Measurements from ENCODE around the gene PLCXD1. TPM values are rescaled to one million over a fixed set of nuclear protein-coding genes. Genes with fewer than 3 reads are reported as not detected.
"Not testable (repeated sequence)": the region's sequence is repeated elsewhere in the genome, so short reads cannot be mapped to it uniquely, and the experiment has no call there.

PLCXD1 gene
- polyA plus RNA-seq, 3 donors = 2.9 to 28.7 (median 6.7) TPM

DNA sequence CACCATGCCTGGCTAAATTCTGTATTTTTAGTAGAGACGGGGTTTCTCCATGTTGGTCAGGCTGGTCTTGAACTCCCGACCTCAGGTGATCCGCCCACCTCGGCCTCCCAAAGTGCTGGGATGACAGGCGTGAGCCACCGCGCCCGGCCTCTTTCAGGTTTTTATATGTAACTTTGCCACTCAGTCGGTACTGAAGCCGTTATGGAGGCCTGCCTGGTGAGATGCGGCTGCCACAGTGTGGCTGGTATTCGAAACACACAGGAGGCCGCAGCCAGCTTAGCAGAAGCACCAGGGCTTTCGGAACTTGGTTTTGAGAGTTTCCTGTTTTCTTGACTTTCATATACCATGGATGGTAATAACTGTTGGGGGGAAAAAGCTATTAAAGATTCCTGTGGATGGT, 43.5 kb downstream of the PLCXD1 start:
- DNase-seq = peak in 1 of 3 donors; percentile 22

GRCh38 chrX:327660-328126, 46.5 kb downstream of the PLCXD1 start:
- peaks cover 0 to 7% of the 10 kb centered on the region in 2 donors for H3K4me1 ChIP-seq (ENCODE audit: control insufficient read depth in 1 of 2, insufficient read depth in 2 of 2, low read length in 2 of 2)
- Mint-ChIP-seq H3K36me3 (peaks cover 0 to under 1% of the 10 kb centered on the region in 2 donors), H3K4me1 (peaks cover 22% of the 10 kb centered on the region), H3K27me3 (ENCODE audit: low read depth in 3 of 3) (peaks cover 25 to 65% (median 43%) of the 10 kb centered on the region in 3 donors), H3K9me3 (peaks cover 0 to 4% (median 2%) of the 10 kb centered on the region in 7 donors), H3K4me3 (no peak overlapping the region), H3K27ac (peak overlapping the region in 1 of 7 donors; percentile 18)
- no peaks in the 10 kb centered on the region for H3K79me2 ChIP-seq (ENCODE audit: insufficient read depth, low read length)
- no peak overlapping the region for H2AFZ ChIP-seq (ENCODE audit: insufficient read depth, low read depth, low read length, poor library complexity, severe bottlenecking)
- peaks cover 0 to 33% of the 10 kb centered on the region in 2 donors for H3K27me3 ChIP-seq (ENCODE audit: control insufficient read depth in 2 of 2, insufficient read depth in 2 of 2, low read length in 2 of 2)
- no peak overlapping the region for H3K27ac ChIP-seq (ENCODE audit: low read depth in 1 of 2, low read length in 2 of 2)
- TF ChIP-seq, protein P1, sequence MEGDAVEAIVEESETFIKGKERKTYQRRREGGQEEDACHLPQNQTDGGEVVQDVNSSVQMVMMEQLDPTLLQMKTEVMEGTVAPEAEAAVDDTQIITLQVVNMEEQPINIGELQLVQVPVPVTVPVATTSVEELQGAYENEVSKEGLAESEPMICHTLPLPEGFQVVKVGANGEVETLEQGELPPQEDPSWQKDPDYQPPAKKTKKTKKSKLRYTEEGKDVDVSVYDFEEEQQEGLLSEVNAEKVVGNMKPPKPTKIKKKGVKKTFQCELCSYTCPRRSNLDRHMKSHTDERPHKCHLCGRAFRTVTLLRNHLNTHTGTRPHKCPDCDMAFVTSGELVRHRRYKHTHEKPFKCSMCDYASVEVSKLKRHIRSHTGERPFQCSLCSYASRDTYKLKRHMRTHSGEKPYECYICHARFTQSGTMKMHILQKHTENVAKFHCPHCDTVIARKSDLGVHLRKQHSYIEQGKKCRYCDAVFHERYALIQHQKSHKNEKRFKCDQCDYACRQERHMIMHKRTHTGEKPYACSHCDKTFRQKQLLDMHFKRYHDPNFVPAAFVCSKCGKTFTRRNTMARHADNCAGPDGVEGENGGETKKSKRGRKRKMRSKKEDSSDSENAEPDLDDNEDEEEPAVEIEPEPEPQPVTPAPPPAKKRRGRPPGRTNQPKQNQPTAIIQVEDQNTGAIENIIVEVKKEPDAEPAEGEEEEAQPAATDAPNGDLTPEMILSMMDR (IDR thresholded peaks at IDR 0.05) = no peak
- WGBS (ENCODE audit: insufficient coverage) = 94% methylated on average over 28 of the region's 33 CpGs
- H3K36me3 ChIP-seq (replicated peaks in 1 of 2; ENCODE audit: control insufficient read depth in 1 of 2, insufficient read depth in 2 of 2, low read length in 2 of 2) = no peaks in the 10 kb centered on the region
- intact Hi-C loops (cut with micrococcal nuclease) = no loop called here
- no peaks in the 10 kb centered on the region for H4K20me1 ChIP-seq (ENCODE audit: insufficient read depth, low read length)
- H3K9ac ChIP-seq (ENCODE audit: insufficient read depth, low read length, poor library complexity, severe bottlenecking) = no peak overlapping the region
- H3K9me3 ChIP-seq (replicated peaks in 1 of 2; ENCODE audit: control insufficient read depth in 1 of 2, insufficient read depth in 1 of 2, low read length in 2 of 2) = no peaks in the 10 kb centered on the region
- H3K4me3 ChIP-seq (replicated peaks in 1 of 3; ENCODE audit: low read depth in 2 of 3, low read length in 3 of 3) = no peak overlapping the region
- no peak overlapping the region for H3K4me2 ChIP-seq (replicated peaks; ENCODE audit: extremely low read depth, low read length, poor library complexity, severe bottlenecking)
- no peak for DNase-seq

More for the DNA sequence above, 43.5 kb downstream of the PLCXD1 start:
- H3K9ac ChIP-seq (ENCODE audit: insufficient read depth, low read length, poor library complexity, severe bottlenecking); H3K79me2 ChIP-seq (ENCODE audit: insufficient read depth, low read length); H3K9me3 Mint-ChIP-seq; H2AFZ ChIP-seq (ENCODE audit: insufficient read depth, low read depth, low read length, poor library complexity, severe bottlenecking); H3K9me3 ChIP-seq (replicated peaks in 1 of 2; ENCODE audit: control insufficient read depth in 1 of 2, insufficient read depth in 1 of 2, low read length in 2 of 2); H4K20me1 ChIP-seq (ENCODE audit: insufficient read depth, low read length); H3K4me2 ChIP-seq (replicated peaks; ENCODE audit: extremely low read depth, low read length, poor library complexity, severe bottlenecking); H3K27ac ChIP-seq (ENCODE audit: low read depth in 1 of 2, low read length in 2 of 2); H3K27ac Mint-ChIP-seq; H3K4me3 Mint-ChIP-seq; H3K4me3 ChIP-seq (replicated peaks in 1 of 3; ENCODE audit: low read depth in 2 of 3, low read length in 3 of 3); H3K36me3 ChIP-seq (replicated peaks in 1 of 2; ENCODE audit: control insufficient read depth in 1 of 2, insufficient read depth in 2 of 2, low read length in 2 of 2); H3K36me3 Mint-ChIP-seq: not testable (repeated sequence)
- H3K4me1 Mint-ChIP-seq = peaks cover 33% of the 10 kb centered on the region
- H3K27me3 Mint-ChIP-seq (ENCODE audit: low read depth in 3 of 3) = peaks cover 12 to 56% (median 41%) of the 10 kb centered on the region in 3 donors
- peaks cover 13 to 20% of the 10 kb centered on the region in 2 donors for H3K4me1 ChIP-seq (ENCODE audit: control insufficient read depth in 1 of 2, insufficient read depth in 2 of 2, low read length in 2 of 2)
- WGBS (ENCODE audit: insufficient coverage) = 45% methylated on average over 13 of the region's 14 CpGs
- H3K27me3 ChIP-seq (ENCODE audit: control insufficient read depth in 2 of 2, insufficient read depth in 2 of 2, low read length in 2 of 2) = peaks cover 0 to 27% of the 10 kb centered on the region in 2 donors
- intact Hi-C loops (cut with micrococcal nuclease) = loop anchor here in 1 of 2 donors (5.0 kb wide), 1 partner anchor 63 kb away; the partner anchor contains the start of gene PPP2R3B
- TF ChIP-seq, protein P1 (IDR thresholded peaks at IDR 0.05) = peak; percentile 2

Measured in CD14-positive monocyte (primary cell).